GM19043 (cell line): ENCODE results near the gene KANK4.
"Not testable (repeated sequence)": the region's sequence is repeated elsewhere in the genome, so short reads cannot be mapped to it uniquely, and the experiment has no call there.

ENCODE experiments used
- ATAC-seq: cut with Tn5 transposase; IDR thresholded peaks from one replicate; pipeline ENCODE4 v1.9.1; 2021; ENCODE audit warnings: low read depth; ENCODE audit not compliant: unreplicated experiment

Gene KANK4

GRCh38 chr1:62241371-62242131, 77.7 kb downstream of the KANK4 start:
- ATAC-seq = no peak

- ATAC-seq = no peak
Observed at GRCh38 chr1:62240651-62241370, 78.4 kb downstream of the KANK4 start.

GRCh38 chr1:62239652-62240403, 79.4 kb downstream of the KANK4 start:
- not testable (repeated sequence) for ATAC-seq

GRCh38 chr1:62238507-62238906, 80.7 kb downstream of the KANK4 start:
- ATAC-seq = no peak

GRCh38 chr1:62237950-62238374, 81.3 kb downstream of the KANK4 start:
- no peak for ATAC-seq

GRCh38 chr1:62237361-62237760, 81.9 kb downstream of the KANK4 start:
- no peak for ATAC-seq

- no peak for ATAC-seq
Observed at GRCh38 chr1:62235576-62235975, 83.7 kb downstream of the KANK4 start.

- ATAC-seq = no peak
Observed at GRCh38 chr1:62234688-62235087, 84.5 kb downstream of the KANK4 start.

GRCh38 chr1:62233926-62234450, 85.2 kb downstream of the KANK4 start:
- ATAC-seq = no peak

GRCh38 chr1:62232871-62233278, 86.4 kb downstream of the KANK4 start:
- no peak for ATAC-seq

GRCh38 chr1:62230718-62231117, 88.5 kb downstream of the KANK4 start:
- ATAC-seq = no peak

GRCh38 chr1:62229932-62230331, 89.3 kb downstream of the KANK4 start:
- ATAC-seq = no peak

- ATAC-seq = no peak
Observed at GRCh38 chr1:62229468-62229867, 89.8 kb downstream of the KANK4 start.

GRCh38 chr1:62228883-62229187, 90.4 kb downstream of the KANK4 start:
- ATAC-seq = no peak

- ATAC-seq = no peak
Observed at GRCh38 chr1:62228136-62228882, 90.9 kb downstream of the KANK4 start.

GRCh38 chr1:62227496-62227895, 91.7 kb downstream of the KANK4 start:
- ATAC-seq = no peak

- no peak for ATAC-seq
Observed at GRCh38 chr1:62224182-62224581, 95.1 kb downstream of the KANK4 start.

- no peak for ATAC-seq
Observed at GRCh38 chr1:62222321-62222720, 96.9 kb downstream of the KANK4 start.

GRCh38 chr1:62221171-62221570, 98.1 kb downstream of the KANK4 start:
- no peak for ATAC-seq

- ATAC-seq = not testable (repeated sequence)
Observed at GRCh38 chr1:62220456-62220855, 98.8 kb downstream of the KANK4 start.

GRCh38 chr1:62218604-62219003, 100.6 kb downstream of the KANK4 start:
- no peak for ATAC-seq
